NCI-H446 (cell line): ENCODE data around the gene XPNPEP3.
"Not testable (repeated sequence)": the region's sequence is repeated elsewhere in the genome, so short reads cannot be mapped to it uniquely, and the experiment has no call there.

Source experiments
- DNase-seq, 2 experiments: peaks; one replicate each; lab custom pipeline; 2025; lab: John Stamatoyannopoulos, UW

Gene XPNPEP3

GRCh38 chr22:40857309-40857855, 434 bp downstream of the XPNPEP3 start:
- no peak for DNase-seq

- no peak for DNase-seq
Observed at GRCh38 chr22:40862013-40862412, 5.1 kb downstream of the XPNPEP3 start, which contains the start of gene DNAJB7. DNAJB7 (minus strand) TSS chr22:40862113; CDS start chr22:40861994, 119 bp downstream.

GRCh38 chr22:40862537-40862936, 5.6 kb downstream of the XPNPEP3 start:
- no peak for DNase-seq

- DNase-seq = no peak
Observed at GRCh38 chr22:40867109-40867508, 10.2 kb downstream of the XPNPEP3 start.

GRCh38 chr22:40868379-40868778, 11.4 kb downstream of the XPNPEP3 start:
- DNase-seq = not testable (repeated sequence)

- DNase-seq = no peak
Observed at GRCh38 chr22:40874016-40874415, 17.1 kb downstream of the XPNPEP3 start.

GRCh38 chr22:40875111-40875510, 18.2 kb downstream of the XPNPEP3 start:
- no peak for DNase-seq

- DNase-seq = no peak
Observed at GRCh38 chr22:40876907-40877306, 20.0 kb downstream of the XPNPEP3 start.

- no peak for DNase-seq
Observed at GRCh38 chr22:40877488-40877887, 20.5 kb downstream of the XPNPEP3 start.

- no peak for DNase-seq
Observed at GRCh38 chr22:40878922-40879321, 22.0 kb downstream of the XPNPEP3 start.

- DNase-seq = no peak
Observed at GRCh38 chr22:40889116-40889515, 32.2 kb downstream of the XPNPEP3 start.

- DNase-seq = no peak
Observed at GRCh38 chr22:40890881-40891280, 33.9 kb downstream of the XPNPEP3 start.

GRCh38 chr22:40894417-40894816, 37.5 kb downstream of the XPNPEP3 start:
- no peak for DNase-seq

GRCh38 chr22:40898850-40899357, 42.0 kb downstream of the XPNPEP3 start:
- peak; percentile 25 to 69 for DNase-seq

GRCh38 chr22:40904101-40904500, 47.2 kb downstream of the XPNPEP3 start:
- no peak for DNase-seq

GRCh38 chr22:40908895-40909294, 51.9 kb downstream of the XPNPEP3 start:
- DNase-seq = no peak

GRCh38 chr22:40911772-40912171, 54.8 kb downstream of the XPNPEP3 start:
- no peak for DNase-seq

GRCh38 chr22:40912987-40913386, 56.0 kb downstream of the XPNPEP3 start:
- DNase-seq = not testable (repeated sequence)

GRCh38 chr22:40919446-40919845, 62.5 kb downstream of the XPNPEP3 start:
- no peak for DNase-seq

GRCh38 chr22:40920526-40920925, 63.6 kb downstream of the XPNPEP3 start:
- DNase-seq = no peak

GRCh38 chr22:40922484-40923303, 65.7 kb downstream of the XPNPEP3 start:
- peak; percentile 51 to 52 for DNase-seq

GRCh38 chr22:40928657-40929056, 71.7 kb downstream of the XPNPEP3 start:
- DNase-seq = no peak

- DNase-seq = no peak
Observed at GRCh38 chr22:40932396-40932795, 75.4 kb downstream of the XPNPEP3 start.
